ENCODE data around the gene AMER1.
"Not testable (repeated sequence)": the region's sequence is repeated elsewhere in the genome, so short reads cannot be mapped to it uniquely, and the experiment has no call there.

The AMER1 gene

DNA sequence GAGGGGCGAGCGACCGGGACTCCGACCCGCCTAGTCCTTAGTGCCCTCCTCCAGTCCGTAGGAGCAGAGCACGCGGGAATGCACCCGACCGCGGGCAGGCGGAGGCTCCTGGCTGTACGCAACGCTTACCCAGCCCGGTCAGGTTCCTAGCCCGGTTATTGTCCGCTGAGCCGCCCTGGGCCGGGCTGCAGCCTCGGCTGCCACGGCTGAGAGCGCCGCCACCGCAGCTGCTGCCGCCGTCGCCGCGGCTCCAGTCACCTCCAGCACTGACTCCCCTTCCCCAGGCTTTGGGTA is at the start of gene AMER1:
Gene AMER1, minus strand, starts transcription at position 268 of the 294 bp plus-strand sequence. CDS start 12,422 bp downstream, outside the sequence.
- DNase-seq (ENCODE audit: low read depth, low spot score), result no peak
- Histone ChIP-seq H3K9ac (ENCODE audit: insufficient read length, low read depth) (peak within 1 kb of the TSS; percentile 87), H3K9me3 (ENCODE audit: insufficient read depth, low read length) (no peaks in the 10 kb centered on the region)

DNA sequence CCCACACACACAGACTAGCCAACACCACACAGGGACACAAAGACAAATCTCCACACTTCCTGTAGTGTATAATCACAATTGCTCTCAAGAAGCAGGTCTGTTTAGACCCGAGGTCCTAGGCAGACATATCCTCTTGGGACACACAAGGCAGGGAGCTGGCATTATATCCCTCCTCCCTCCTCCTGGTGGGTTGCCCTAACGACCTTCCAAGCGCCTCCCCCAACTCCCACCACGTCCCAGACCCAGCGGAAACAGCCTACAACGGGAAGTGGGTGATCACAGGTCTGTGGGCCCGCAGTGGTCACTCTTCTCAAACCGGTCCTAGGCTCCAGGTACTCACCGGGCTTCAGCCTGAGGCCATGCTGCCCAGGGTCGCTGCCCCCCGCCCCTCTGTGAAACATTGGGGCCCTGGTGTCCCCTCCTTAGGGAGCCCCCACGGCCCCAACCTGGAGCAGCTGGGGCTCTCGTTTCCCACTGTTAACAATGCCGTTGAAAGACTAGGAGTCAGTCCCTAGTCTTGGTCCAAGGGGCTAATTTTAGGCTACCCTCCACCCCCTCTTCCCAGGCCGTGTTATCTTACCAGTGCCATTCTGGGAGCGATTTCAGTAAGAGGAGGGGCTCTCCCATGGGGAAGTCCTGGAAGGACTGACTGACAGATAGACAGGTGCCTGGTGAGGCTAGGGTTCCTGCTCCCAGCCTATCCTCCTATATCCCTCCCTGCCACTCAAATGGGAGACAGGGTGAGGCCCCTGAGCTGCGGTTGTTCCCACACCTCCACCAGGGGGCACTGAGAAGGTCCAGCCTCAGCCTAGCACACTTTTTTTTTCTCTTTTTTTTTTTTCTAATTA is 24.8 kb upstream of the AMER1 start, which contains the start of gene ASB12:
Gene ASB12, minus strand, starts transcription at position 485 of the 848 bp plus-strand sequence. CDS start 4,957 bp downstream, outside the sequence.
- H3K27me3 ChIP-seq (ENCODE audit: insufficient read depth, insufficient read length), result no peaks in the 10 kb centered on the region
- H3K36me3 ChIP-seq (ENCODE audit: insufficient read depth, insufficient read length, low read length), result no peaks in the 10 kb centered on the region
- H3K9ac ChIP-seq (ENCODE audit: insufficient read length, low read depth), result no peak within 1 kb of the TSS
- DNase-seq (ENCODE audit: low read depth, low spot score), result no peak
- no peak for TF ChIP-seq ZNF274 (IDR thresholded peaks at IDR 0.05; ENCODE audit: low read depth, low read length)
- TF ChIP-seq SUZ12 (IDR thresholded peaks at IDR 0.05; ENCODE audit: extremely low read depth, insufficient read depth, insufficient read length), result no peak
- TF ChIP-seq YY1 (IDR thresholded peaks at IDR 0.05; ENCODE audit: insufficient read depth, insufficient read length), result no peak
- no peaks in the 10 kb centered on the region for H3K9me3 ChIP-seq (ENCODE audit: insufficient read depth, low read length)
- no peak within 1 kb of the TSS for H3K4me3 ChIP-seq (ENCODE audit: insufficient read length, low read depth)
- no peaks in the 10 kb centered on the region for H3K4me1 ChIP-seq (ENCODE audit: insufficient read depth, insufficient read length)

More for the DNA sequence above, at the start of gene AMER1:
- Histone ChIP-seq H3K4me3 (ENCODE audit: insufficient read length, low read depth) (peak within 1 kb of the TSS; percentile 74), H3K27me3 (ENCODE audit: insufficient read depth, insufficient read length) (no peaks in the 10 kb centered on the region), H3K36me3 (ENCODE audit: insufficient read depth, insufficient read length, low read length) (no peaks in the 10 kb centered on the region), H3K4me1 (ENCODE audit: insufficient read depth, insufficient read length) (peaks cover 13% of the 10 kb centered on the region)
- TF ChIP-seq YY1 (IDR thresholded peaks at IDR 0.05; ENCODE audit: insufficient read depth, insufficient read length) (no peak), SUZ12 (IDR thresholded peaks at IDR 0.05; ENCODE audit: extremely low read depth, insufficient read depth, insufficient read length) (no peak), ZNF274 (IDR thresholded peaks at IDR 0.05; ENCODE audit: low read depth, low read length) (no peak)

DNA sequence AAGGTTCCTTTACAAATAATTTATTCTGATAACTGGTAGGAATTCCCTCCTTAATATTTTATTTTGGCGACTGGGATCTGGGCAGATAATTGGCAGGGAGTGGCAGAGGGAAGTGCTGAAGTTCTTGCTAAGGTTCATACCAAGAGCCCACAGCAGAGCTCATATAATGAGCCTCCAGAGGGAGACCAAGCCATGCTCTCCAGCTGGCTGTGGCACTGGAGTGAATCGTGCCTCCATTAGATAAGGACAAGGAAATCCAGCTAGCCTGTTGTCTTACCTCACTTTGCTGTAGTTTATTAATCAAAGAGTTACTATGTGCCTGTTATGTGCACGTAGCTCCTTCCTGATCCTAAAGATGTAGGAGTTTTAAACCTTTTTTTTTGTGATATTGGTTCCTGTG is 23.6 kb upstream of the AMER1 start:
- H3K9ac ChIP-seq (ENCODE audit: insufficient read length, low read depth), result no peak overlapping the region
- H3K4me1 ChIP-seq (ENCODE audit: insufficient read depth, insufficient read length), result no peaks in the 10 kb centered on the region
- no peaks in the 10 kb centered on the region for H3K36me3 ChIP-seq (ENCODE audit: insufficient read depth, insufficient read length, low read length)
- H3K27me3 ChIP-seq (ENCODE audit: insufficient read depth, insufficient read length), result no peaks in the 10 kb centered on the region
- no peak overlapping the region for H3K4me3 ChIP-seq (ENCODE audit: insufficient read length, low read depth)
- TF ChIP-seq YY1 (IDR thresholded peaks at IDR 0.05; ENCODE audit: insufficient read depth, insufficient read length) (no peak), ZNF274 (IDR thresholded peaks at IDR 0.05; ENCODE audit: low read depth, low read length) (no peak), SUZ12 (IDR thresholded peaks at IDR 0.05; ENCODE audit: extremely low read depth, insufficient read depth, insufficient read length) (no peak)
- H3K9me3 ChIP-seq (ENCODE audit: insufficient read depth, low read length), result no peaks in the 10 kb centered on the region
- no peak for DNase-seq (ENCODE audit: low read depth, low spot score)

DNA sequence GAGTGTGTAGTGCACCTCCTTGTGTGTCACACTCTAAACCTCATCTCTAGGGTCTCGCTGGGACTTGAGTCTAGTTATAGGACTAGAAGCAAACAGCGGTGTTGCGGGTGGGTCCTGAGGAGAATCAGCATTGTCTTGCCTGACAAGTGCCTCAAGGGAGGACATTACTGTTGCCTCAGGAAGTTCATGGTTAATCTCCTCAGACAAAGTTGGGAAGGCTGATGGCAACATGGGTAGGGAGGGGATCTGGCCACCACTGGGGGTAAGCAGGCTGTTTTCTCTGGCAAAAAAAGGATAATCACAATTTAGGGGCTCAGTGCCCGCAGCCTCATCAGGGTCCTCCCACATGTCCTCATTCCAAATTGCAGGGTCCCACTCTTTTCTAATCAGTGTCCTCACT is 12.5 kb upstream of the AMER1 start:
- no peak for DNase-seq (ENCODE audit: low read depth, low spot score)
- Histone ChIP-seq H3K4me1 (ENCODE audit: insufficient read depth, insufficient read length) (no peaks in the 10 kb centered on the region), H3K36me3 (ENCODE audit: insufficient read depth, insufficient read length, low read length) (no peaks in the 10 kb centered on the region), H3K9me3 (ENCODE audit: insufficient read depth, low read length) (no peaks in the 10 kb centered on the region), H3K9ac (ENCODE audit: insufficient read length, low read depth) (no peak overlapping the region), H3K4me3 (ENCODE audit: insufficient read length, low read depth) (no peak overlapping the region), H3K27me3 (ENCODE audit: insufficient read depth, insufficient read length) (no peaks in the 10 kb centered on the region)
- TF ChIP-seq ZNF274 (IDR thresholded peaks at IDR 0.05; ENCODE audit: low read depth, low read length), result no peak
- no peak for TF ChIP-seq SUZ12 (IDR thresholded peaks at IDR 0.05; ENCODE audit: extremely low read depth, insufficient read depth, insufficient read length)
- no peak for TF ChIP-seq YY1 (IDR thresholded peaks at IDR 0.05; ENCODE audit: insufficient read depth, insufficient read length)

DNA sequence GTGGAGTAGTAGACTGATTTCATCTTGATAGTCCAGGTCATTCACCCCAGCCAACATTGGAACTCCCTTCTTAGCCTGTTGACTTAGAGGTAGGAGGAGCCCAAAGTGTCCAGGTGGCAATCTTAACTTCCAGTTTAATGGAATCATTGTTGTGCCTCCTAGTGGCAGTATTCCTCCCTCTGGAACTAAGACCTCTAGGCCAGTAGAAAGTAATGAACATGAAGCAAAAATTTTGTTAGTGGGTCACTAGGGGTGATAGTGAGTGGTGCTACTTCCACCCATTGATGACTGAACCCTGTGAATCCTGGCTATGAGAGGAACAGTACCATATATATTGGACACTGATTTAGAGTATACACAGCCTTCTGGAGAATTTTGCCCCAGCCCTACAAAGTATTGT is 8.5 kb upstream of the AMER1 start:
- H3K27me3 ChIP-seq (ENCODE audit: insufficient read depth, insufficient read length); H3K9me3 ChIP-seq (ENCODE audit: insufficient read depth, low read length); H3K4me3 ChIP-seq (ENCODE audit: insufficient read length, low read depth); H3K9ac ChIP-seq (ENCODE audit: insufficient read length, low read depth); H3K4me1 ChIP-seq (ENCODE audit: insufficient read depth, insufficient read length); H3K36me3 ChIP-seq (ENCODE audit: insufficient read depth, insufficient read length, low read length); DNase-seq (ENCODE audit: low read depth, low spot score): not testable (repeated sequence)

DNA sequence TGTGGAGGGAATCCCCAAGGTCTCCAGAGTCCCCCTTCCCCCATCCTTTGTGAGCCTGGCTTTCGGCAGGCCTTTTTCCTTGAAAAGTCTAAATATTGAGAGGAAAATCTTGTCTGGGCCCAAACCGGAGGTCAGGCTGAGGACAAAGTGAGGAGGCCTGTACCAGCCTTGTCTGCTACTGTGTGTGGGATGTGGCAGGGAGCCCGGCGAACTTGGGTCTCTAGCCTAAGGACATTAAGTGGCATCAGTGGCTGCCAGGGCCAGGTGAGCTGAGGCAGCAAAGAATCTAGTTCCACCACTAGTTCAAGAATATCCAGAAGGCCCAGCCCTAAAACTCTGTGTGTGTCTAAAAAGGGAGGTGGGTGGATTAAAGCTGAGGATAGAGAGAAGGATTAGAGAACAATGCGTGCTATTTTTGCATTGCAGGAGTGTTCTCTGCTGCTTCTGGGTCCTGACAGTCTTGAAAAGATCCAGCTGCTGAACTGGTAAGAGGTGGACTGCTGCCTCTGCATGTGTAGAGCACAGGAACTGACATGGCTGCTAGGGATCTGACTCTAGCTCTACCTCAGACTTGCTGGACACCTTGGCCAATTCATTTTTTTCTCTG is 1.2 kb upstream of the AMER1 start:
- no peaks in the 10 kb centered on the region for H3K9me3 ChIP-seq (ENCODE audit: insufficient read depth, low read length)
- TF ChIP-seq ZNF274 (IDR thresholded peaks at IDR 0.05; ENCODE audit: low read depth, low read length) (no peak), YY1 (IDR thresholded peaks at IDR 0.05; ENCODE audit: insufficient read depth, insufficient read length) (no peak), SUZ12 (IDR thresholded peaks at IDR 0.05; ENCODE audit: extremely low read depth, insufficient read depth, insufficient read length) (no peak)
- H3K9ac ChIP-seq (ENCODE audit: insufficient read length, low read depth), result peak overlapping the region; percentile 79
- peaks cover 9% of the 10 kb centered on the region for H3K4me1 ChIP-seq (ENCODE audit: insufficient read depth, insufficient read length)
- H3K27me3 ChIP-seq (ENCODE audit: insufficient read depth, insufficient read length), result no peaks in the 10 kb centered on the region
- no peak for DNase-seq (ENCODE audit: low read depth, low spot score)
- H3K4me3 ChIP-seq (ENCODE audit: insufficient read length, low read depth), result peak overlapping the region; percentile 72
- H3K36me3 ChIP-seq (ENCODE audit: insufficient read depth, insufficient read length, low read length), result no peaks in the 10 kb centered on the region

DNA sequence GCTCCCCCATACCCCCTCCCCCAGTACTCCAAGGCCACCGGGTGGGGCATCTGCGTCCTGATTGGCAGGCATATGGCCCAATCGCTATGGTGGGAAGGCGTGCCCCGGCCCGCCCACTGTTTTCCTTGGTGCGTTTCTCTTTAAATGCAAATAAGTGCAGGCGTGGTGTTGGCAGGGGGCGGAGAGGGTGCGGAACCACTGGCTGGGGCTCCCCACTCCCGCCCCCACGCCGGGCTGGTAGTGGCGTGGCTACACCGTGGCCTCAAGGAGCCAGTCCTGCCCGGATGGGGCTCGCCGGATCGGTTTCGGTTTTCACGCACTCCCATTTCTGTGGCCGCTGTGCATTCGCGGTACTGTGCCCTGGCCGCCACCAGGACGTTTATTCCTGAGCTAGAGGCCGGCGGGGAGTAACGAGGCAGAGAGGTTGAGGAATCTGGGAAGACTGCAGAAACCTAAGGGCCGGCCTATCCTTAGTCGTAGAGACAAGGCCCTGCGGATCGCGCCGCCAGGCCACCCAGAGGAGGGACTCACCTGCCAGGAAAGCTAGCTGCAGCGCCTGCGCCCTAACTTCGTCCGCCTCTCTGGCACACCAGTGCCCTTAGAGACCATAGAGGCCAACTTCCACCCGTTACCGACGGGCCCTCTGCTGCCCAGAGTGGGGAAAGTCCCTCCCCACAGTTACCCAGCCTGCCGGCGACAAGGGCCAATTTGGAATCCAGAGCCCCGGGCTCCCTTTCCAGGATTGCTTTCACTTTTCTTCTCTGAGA is 410 bp upstream of the AMER1 start:
- H3K4me1 ChIP-seq (ENCODE audit: insufficient read depth, insufficient read length), result peaks cover 9% of the 10 kb centered on the region
- peak overlapping the region; percentile 74 for H3K4me3 ChIP-seq (ENCODE audit: insufficient read length, low read depth)
- TF ChIP-seq SUZ12 (IDR thresholded peaks at IDR 0.05; ENCODE audit: extremely low read depth, insufficient read depth, insufficient read length) (no peak), YY1 (IDR thresholded peaks at IDR 0.05; ENCODE audit: insufficient read depth, insufficient read length) (no peak), ZNF274 (IDR thresholded peaks at IDR 0.05; ENCODE audit: low read depth, low read length) (no peak)
- peak overlapping the region; percentile 87 for H3K9ac ChIP-seq (ENCODE audit: insufficient read length, low read depth)
- peak; percentile 88 for DNase-seq (ENCODE audit: low read depth, low spot score)
- no peaks in the 10 kb centered on the region for H3K36me3 ChIP-seq (ENCODE audit: insufficient read depth, insufficient read length, low read length)
- H3K9me3 ChIP-seq (ENCODE audit: insufficient read depth, low read length), result no peaks in the 10 kb centered on the region
- no peaks in the 10 kb centered on the region for H3K27me3 ChIP-seq (ENCODE audit: insufficient read depth, insufficient read length)

All from NT2/D1 (cell line).